ENCODE measurements around the gene MTRF1L.

Gene MTRF1L

DNA sequence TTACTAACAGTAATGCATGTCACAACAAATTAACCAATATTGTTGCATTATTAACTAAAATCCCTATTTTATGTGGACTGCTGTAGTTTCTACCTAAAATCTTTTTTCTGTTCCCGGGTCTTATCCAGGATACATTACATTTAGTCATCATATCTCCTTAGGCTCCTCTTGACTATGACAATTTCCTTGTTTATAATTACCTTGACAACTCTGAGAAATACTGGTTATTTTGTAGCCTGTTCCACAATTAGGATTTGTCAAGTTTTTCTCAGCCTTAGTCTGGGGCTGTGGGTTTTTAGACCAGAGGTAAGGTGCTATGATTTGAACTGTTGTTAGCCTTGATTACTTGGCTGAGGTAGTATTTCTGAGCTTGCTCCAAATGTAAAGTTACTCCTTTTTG is 23.4 kb downstream of the MTRF1L start:
- 0 out of 2 replicates have a peak, but pooled peaks cover 4% of the 10 kb centered on the region for H3F3A ChIP-seq (ENCODE audit: insufficient read depth, low read length)
- H4K20me1 ChIP-seq (ENCODE audit: insufficient read depth, low read length): no peaks in the 10 kb centered on the region
- no peak for DNase-seq
- no peak overlapping the region for H3K27ac ChIP-seq (ENCODE audit: low read length)
- H3K4me2 ChIP-seq (ENCODE audit: low read depth, low read length): 0 out of 2 replicates have a peak overlapping the region, but pooled peaks have one; percentile 12
- no peak overlapping the region for H2AFZ ChIP-seq (ENCODE audit: low read length)
- no peaks in the 10 kb centered on the region for H3K4me1 ChIP-seq (ENCODE audit: low read length)
- peaks cover 89% of the 10 kb centered on the region for H3K79me2 ChIP-seq (ENCODE audit: low read length)
- no peaks in the 10 kb centered on the region for H3K9me2 ChIP-seq (replicated peaks; ENCODE audit: insufficient read depth, low read length)
- H3K27me3 ChIP-seq (replicated peaks; ENCODE audit: insufficient read depth, low read length): no peaks in the 10 kb centered on the region
- H3K9ac ChIP-seq (ENCODE audit: low read length): no peak overlapping the region
- peaks cover 7% of the 10 kb centered on the region; the same call in 1 of the 2 replicates for H3K36me3 ChIP-seq (replicated peaks; ENCODE audit: insufficient read depth, low read length)
- H3K4me3 ChIP-seq (ENCODE audit: low read length): no peak overlapping the region
- TF ChIP-seq, protein P1, sequence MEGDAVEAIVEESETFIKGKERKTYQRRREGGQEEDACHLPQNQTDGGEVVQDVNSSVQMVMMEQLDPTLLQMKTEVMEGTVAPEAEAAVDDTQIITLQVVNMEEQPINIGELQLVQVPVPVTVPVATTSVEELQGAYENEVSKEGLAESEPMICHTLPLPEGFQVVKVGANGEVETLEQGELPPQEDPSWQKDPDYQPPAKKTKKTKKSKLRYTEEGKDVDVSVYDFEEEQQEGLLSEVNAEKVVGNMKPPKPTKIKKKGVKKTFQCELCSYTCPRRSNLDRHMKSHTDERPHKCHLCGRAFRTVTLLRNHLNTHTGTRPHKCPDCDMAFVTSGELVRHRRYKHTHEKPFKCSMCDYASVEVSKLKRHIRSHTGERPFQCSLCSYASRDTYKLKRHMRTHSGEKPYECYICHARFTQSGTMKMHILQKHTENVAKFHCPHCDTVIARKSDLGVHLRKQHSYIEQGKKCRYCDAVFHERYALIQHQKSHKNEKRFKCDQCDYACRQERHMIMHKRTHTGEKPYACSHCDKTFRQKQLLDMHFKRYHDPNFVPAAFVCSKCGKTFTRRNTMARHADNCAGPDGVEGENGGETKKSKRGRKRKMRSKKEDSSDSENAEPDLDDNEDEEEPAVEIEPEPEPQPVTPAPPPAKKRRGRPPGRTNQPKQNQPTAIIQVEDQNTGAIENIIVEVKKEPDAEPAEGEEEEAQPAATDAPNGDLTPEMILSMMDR (IDR thresholded peaks at IDR 0.05; ENCODE audit: low read length): no peak
- TF ChIP-seq EZH2phosphoT487 (IDR thresholded peaks at IDR 0.05; ENCODE audit: low read length) (no peak), EZH2 (optimal IDR thresholded peaks at IDR 0.05; ENCODE audit: low read depth, low read length) (no peak)
- H3K9me3 ChIP-seq (replicated peaks; ENCODE audit: insufficient read depth, low read length): no peaks in the 10 kb centered on the region

DNA sequence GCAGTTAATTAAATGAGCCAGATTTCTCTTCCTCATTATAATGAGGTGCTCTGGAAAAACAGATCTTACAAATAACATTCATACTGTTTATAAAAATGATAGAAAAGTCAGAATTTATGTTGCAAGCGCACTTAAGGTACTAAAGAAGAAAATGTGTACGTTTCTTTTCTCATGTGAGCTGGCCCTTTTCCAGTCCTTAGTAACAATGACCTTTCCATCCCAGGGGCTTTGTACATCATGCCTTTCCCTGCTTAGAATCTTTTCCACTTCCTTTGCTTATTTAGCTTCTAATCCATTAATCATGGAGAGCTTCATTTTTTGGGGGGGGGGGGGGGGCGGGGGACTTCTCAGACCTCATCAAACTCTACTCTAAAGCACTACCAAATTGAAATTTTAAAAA is 24.5 kb downstream of the MTRF1L start:
- Histone ChIP-seq H3K9me3 (replicated peaks; ENCODE audit: insufficient read depth, low read length) (no peaks in the 10 kb centered on the region), H3K9me2 (replicated peaks; ENCODE audit: insufficient read depth, low read length) (no peaks in the 10 kb centered on the region), H3K36me3 (replicated peaks; ENCODE audit: insufficient read depth, low read length) (peaks cover 8% of the 10 kb centered on the region; the same call in 1 of the 2 replicates), H2AFZ (ENCODE audit: low read length) (no peak overlapping the region), H3K4me2 (ENCODE audit: low read depth, low read length) (no peak overlapping the region), H3K27ac (ENCODE audit: low read length) (no peak overlapping the region), H3K9ac (ENCODE audit: low read length) (no peak overlapping the region), H3F3A (ENCODE audit: insufficient read depth, low read length) (no peaks in the 10 kb centered on the region), H3K27me3 (replicated peaks; ENCODE audit: insufficient read depth, low read length) (no peaks in the 10 kb centered on the region), H3K4me3 (ENCODE audit: low read length) (no peak overlapping the region), H3K4me1 (ENCODE audit: low read length) (no peaks in the 10 kb centered on the region), H4K20me1 (ENCODE audit: insufficient read depth, low read length) (no peaks in the 10 kb centered on the region), H3K79me2 (ENCODE audit: low read length) (peaks cover 88% of the 10 kb centered on the region)
- DNase-seq: no peak
- TF ChIP-seq EZH2 (optimal IDR thresholded peaks at IDR 0.05; ENCODE audit: low read depth, low read length) (no peak), EZH2phosphoT487 (IDR thresholded peaks at IDR 0.05; ENCODE audit: low read length) (no peak)
- TF ChIP-seq, protein P1 (IDR thresholded peaks at IDR 0.05; ENCODE audit: low read length): no peak

DNA sequence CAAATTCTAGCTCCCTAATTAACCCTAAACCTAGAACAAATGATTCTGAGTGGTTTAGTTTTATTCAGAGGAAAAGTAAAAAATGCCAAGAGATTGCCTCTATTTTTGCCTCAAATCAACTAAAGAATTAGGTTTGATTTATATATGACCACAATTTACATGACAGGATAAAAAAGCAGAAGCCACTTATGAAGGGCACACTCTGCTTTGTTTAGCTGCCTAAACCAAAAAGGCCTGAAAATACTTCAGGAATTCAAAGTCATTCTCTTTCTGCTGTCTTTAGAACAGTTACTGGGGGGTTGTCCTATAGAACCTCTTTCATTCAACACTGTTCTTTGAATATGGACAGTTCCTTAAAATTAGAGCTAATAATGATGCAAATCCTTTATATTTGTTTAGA is 25.0 kb downstream of the MTRF1L start:
- no peak for TF ChIP-seq EZH2phosphoT487 (IDR thresholded peaks at IDR 0.05; ENCODE audit: low read length)
- TF ChIP-seq EZH2 (optimal IDR thresholded peaks at IDR 0.05; ENCODE audit: low read depth, low read length): no peak
- TF ChIP-seq, protein P1 (IDR thresholded peaks at IDR 0.05; ENCODE audit: low read length): no peak
- H3K27ac ChIP-seq (ENCODE audit: low read length): no peak overlapping the region

More for the DNA sequence above, 25.0 kb downstream of the MTRF1L start:
- Histone ChIP-seq H3K9me2 (replicated peaks; ENCODE audit: insufficient read depth, low read length) (no peaks in the 10 kb centered on the region), H3F3A (ENCODE audit: insufficient read depth, low read length) (no peaks in the 10 kb centered on the region; the same call in 1 of the 2 replicates), H3K36me3 (replicated peaks; ENCODE audit: insufficient read depth, low read length) (peaks cover 8% of the 10 kb centered on the region; the same call in 1 of the 2 replicates), H3K9ac (ENCODE audit: low read length) (no peak overlapping the region), H4K20me1 (ENCODE audit: insufficient read depth, low read length) (no peaks in the 10 kb centered on the region), H3K27me3 (replicated peaks; ENCODE audit: insufficient read depth, low read length) (no peaks in the 10 kb centered on the region), H3K79me2 (ENCODE audit: low read length) (peaks cover 90% of the 10 kb centered on the region), H2AFZ (ENCODE audit: low read length) (no peak overlapping the region), H3K4me1 (ENCODE audit: low read length) (no peaks in the 10 kb centered on the region), H3K4me2 (ENCODE audit: low read depth, low read length) (no peak overlapping the region), H3K9me3 (replicated peaks; ENCODE audit: insufficient read depth, low read length) (no peaks in the 10 kb centered on the region), H3K4me3 (ENCODE audit: low read length) (no peak overlapping the region)
- DNase-seq: no peak
